PC-9 (cell line): ENCODE measurements around the gene TLE1.

ENCODE experiments used
- EZH2 ChIP-seq: fragments of 200-600 bp; sonication (generic); IDR thresholded peaks from 2 replicates; pipeline ENCODE4 v1.8.0; 2017; ENCODE audit warnings: antibody characterized with exemption, low read depth
- TF ChIP-seq, protein P1 (sequence below): fragments of 200-600 bp; sonication (generic); conservative IDR thresholded peaks from 2 replicates; pipeline ENCODE4 v1.6.1; 2017; ENCODE audit warnings: mixed run types, antibody characterized with exemption, mild to moderate bottlenecking, moderate library complexity

DNA sequence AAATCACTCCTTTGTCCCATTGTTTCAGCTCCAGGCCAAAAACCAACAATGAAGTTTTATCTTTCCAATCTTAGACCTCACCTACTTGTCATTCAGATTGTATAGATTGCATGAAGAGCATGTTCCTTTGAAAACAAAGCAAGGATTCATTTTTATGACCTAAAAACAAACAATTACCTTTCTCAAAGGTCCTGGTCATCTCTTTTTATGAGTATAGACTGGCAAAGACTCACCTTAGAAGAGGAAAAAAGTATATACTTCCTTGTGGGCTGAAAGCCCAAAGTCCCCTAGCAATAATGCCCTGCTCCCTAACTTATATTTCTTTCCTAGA is 28.4 kb upstream of the TLE1 start:
- TF ChIP-seq, protein P1, sequence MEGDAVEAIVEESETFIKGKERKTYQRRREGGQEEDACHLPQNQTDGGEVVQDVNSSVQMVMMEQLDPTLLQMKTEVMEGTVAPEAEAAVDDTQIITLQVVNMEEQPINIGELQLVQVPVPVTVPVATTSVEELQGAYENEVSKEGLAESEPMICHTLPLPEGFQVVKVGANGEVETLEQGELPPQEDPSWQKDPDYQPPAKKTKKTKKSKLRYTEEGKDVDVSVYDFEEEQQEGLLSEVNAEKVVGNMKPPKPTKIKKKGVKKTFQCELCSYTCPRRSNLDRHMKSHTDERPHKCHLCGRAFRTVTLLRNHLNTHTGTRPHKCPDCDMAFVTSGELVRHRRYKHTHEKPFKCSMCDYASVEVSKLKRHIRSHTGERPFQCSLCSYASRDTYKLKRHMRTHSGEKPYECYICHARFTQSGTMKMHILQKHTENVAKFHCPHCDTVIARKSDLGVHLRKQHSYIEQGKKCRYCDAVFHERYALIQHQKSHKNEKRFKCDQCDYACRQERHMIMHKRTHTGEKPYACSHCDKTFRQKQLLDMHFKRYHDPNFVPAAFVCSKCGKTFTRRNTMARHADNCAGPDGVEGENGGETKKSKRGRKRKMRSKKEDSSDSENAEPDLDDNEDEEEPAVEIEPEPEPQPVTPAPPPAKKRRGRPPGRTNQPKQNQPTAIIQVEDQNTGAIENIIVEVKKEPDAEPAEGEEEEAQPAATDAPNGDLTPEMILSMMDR, result no peak
- no peak for TF ChIP-seq EZH2
